HuH-7.5 (cell line): Measurements from ENCODE around the gene SPP1.

Experiments
- DNase-seq: peaks from one replicate; pipeline ENCODE4 v3.0.0; 2011; ENCODE audit warnings: low spot score

SPP1 gene

DNA sequence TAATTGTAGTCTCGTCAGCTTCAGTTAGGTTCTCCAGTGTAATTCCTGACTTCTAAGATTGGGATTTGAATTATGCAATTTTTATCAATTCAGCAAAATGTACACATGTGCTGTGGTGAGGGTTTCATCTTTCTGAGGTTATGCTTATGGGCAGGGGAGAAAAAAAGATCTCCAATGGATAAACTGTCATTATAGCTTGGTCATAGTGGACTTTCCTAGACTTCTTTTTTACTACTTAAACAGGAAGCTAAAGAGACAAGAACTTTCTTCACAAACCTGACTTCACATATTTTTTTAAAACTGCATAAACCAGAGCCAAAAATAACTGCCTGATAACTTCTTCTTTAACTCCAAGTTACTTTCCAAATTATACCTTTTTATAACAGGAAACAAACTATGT, 21.7 kb upstream of the SPP1 start:
- no peak for DNase-seq

GRCh38 chr4:87956501-87956900, 19.0 kb upstream of the SPP1 start:
- no peak for DNase-seq

- DNase-seq, result no peak
Observed at GRCh38 chr4:87957061-87957460, 18.5 kb upstream of the SPP1 start.

- DNase-seq, result no peak
Observed at GRCh38 chr4:87961993-87962392, 13.5 kb upstream of the SPP1 start.

DNA sequence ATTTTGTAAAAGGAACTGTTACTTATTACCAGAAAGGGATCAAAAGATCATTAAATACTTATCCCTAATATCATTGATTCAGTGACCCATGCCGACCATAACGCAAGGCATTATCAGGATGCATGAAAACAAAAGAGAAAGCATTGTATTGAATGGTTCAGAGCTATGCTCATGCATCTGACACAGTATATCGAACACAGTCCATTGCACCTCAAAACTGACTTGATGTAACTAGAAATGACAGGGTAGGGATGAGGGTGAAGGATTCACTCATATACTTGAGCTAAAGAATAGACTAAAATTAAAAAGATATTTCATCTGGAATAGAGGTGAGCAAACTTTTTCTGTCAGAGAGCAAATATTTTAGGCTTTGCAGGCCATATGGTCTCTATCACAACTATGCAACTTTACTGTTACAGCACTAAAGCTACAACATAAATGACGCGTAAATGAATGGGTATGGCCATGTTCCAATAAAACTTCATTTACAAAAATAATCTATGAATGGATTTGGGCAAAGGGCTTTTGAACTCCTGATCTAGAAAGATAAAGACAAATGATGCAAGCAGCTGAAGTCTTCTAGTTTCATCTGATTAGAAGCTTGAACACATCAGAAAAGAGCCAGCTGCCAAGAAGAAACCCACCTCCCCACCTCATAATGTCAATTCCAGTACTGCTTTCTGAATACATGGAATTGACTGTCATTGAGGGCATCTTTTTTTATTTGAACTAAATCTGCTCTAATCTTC, 12.9 kb upstream of the SPP1 start:
- DNase-seq, result no peak

DNA sequence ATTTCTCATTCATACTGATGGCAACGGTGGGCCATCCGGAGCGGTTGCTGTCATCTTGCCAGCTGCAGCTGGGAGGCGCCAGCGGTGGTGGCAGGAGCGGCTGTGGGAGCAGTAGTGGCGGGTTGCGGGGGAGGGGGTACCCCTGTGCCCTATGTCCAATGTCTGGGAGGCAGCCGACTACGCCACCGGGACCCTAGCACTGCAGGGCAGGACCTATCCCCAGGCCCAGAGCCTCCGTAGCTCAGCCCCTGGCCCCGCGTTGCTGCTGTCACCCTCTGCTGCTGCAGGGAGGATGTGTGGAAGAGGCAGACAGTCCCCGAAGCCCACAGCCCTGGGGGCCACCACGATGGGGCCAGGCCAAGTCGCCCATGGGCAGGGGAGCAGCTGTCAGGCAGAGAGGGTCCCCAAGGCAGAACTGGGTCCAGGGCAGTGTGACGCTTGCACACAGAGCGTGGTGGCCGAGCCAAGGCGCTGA, 10.0 kb upstream of the SPP1 start:
- DNase-seq, result no peak

DNA sequence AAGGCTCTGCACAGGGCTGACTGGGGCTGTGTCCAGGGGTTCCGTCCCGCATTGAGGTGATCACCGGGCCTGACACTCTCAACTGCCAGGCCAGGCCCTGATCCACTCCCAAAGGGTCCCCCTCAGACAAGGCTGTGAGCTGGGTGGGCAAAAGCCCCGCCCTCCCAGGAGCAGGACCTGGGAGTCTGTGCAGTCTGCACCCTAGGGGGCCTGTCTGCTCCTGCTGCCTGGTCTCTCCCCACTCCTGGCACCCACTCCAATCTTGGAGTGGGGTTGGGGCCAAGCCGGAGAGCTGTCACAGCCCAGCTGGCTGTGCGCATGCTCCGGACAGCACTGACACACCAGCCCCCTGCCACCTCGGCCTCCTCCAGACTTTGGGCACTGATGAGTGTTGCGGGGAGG, 9.4 kb upstream of the SPP1 start:
- DNase-seq, result no peak

DNA sequence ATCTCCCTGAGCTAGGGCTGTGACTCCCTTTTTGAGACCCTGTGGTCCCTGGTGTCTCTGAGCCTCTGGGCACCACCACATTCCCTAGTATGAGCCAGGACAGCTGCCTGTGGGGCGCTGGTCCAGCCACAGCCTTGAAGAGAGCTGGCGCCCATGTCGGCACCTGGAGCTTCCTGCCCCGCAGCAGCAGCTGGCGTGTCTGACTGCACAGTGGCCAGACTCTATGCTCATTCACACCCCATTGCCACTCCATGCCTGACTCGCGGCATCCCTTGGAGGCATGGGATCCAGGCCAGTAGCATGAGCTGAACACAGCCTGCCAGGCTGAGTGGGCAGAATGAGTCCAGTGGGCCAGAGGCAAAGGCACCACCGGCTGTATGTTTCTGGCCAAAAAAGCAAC, 8.3 kb upstream of the SPP1 start:
- no peak for DNase-seq

GRCh38 chr4:87970121-87970520, 5.4 kb upstream of the SPP1 start:
- DNase-seq, result no peak

DNA sequence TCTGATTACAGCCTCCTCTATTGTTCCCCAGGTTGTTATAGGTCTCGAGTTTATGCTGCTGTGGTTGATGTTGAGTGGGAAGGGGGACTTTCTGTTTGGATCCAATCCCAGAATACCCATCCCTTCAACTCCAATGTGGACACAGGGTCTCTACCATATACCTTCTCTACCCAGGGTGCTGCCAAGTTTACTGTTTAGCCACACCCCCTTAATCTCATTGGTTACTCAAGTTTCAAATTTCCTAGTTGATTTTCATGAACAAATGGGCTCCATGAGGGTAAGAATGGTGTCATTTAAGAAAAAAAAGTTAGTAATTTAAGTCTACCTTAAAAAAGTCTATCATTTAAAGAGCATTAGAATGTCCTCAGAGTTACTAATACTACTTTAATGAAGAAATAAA, 3.6 kb upstream of the SPP1 start:
- DNase-seq, result no peak

- DNase-seq, result peak; percentile 23
Observed at GRCh38 chr4:87973283-87974169, 2.0 kb upstream of the SPP1 start.

- DNase-seq, result no peak
Observed at GRCh38 chr4:87974856-87975462, 555 bp upstream of the SPP1 start.

GRCh38 chr4:87977521-87978278, 2.2 kb downstream of the SPP1 start:
- no peak for DNase-seq

DNA sequence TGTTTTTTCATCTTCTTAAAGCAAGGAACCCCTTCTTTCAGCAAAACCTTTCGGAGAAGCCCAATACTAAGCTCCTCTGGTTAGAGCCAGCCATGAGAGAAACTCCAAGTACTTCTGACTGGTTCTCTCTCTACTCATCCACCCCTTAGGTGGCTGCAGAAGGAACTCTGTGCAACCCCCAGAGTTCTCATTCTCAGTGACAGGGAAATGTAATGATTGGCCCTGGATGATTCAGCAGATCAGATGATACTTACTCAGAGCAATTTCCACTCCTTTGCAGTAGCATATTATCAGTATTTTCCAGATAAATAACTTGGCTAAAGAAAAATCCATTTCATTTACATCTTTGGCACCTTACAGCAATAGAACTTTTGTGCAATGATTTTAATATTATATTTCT, 3.2 kb downstream of the SPP1 start:
- DNase-seq, result no peak

DNA sequence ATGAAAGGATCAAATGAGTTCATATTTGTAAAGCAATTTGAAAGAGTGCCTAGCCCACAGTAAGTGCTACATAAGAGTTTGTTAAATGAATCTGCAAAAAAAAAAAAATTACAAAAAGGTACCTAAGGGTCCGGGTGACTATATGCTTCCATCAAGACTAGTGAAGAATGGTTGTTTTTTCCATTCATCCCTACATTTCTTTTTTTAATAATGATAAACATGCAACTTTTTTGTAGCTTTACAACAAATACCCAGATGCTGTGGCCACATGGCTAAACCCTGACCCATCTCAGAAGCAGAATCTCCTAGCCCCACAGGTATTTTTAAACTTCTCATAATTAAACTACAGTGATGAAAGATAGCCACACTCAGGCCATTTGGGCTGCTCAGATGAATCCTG, 4.3 kb downstream of the SPP1 start:
- no peak for DNase-seq

DNA sequence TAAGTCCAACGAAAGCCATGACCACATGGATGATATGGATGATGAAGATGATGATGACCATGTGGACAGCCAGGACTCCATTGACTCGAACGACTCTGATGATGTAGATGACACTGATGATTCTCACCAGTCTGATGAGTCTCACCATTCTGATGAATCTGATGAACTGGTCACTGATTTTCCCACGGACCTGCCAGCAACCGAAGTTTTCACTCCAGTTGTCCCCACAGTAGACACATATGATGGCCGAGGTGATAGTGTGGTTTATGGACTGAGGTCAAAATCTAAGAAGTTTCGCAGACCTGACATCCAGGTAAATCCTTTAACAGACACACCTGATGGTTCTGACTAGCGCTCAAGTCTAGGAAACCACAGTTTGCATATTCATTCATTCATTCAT, 6.0 kb downstream of the SPP1 start:
- no peak for DNase-seq

- no peak for DNase-seq
Observed at GRCh38 chr4:87982036-87982435, 6.5 kb downstream of the SPP1 start.

GRCh38 chr4:87982446-87983010, 7.0 kb downstream of the SPP1 start:
- no peak for DNase-seq

- no peak for DNase-seq
Observed at GRCh38 chr4:87983996-87984395, 8.5 kb downstream of the SPP1 start.

DNA sequence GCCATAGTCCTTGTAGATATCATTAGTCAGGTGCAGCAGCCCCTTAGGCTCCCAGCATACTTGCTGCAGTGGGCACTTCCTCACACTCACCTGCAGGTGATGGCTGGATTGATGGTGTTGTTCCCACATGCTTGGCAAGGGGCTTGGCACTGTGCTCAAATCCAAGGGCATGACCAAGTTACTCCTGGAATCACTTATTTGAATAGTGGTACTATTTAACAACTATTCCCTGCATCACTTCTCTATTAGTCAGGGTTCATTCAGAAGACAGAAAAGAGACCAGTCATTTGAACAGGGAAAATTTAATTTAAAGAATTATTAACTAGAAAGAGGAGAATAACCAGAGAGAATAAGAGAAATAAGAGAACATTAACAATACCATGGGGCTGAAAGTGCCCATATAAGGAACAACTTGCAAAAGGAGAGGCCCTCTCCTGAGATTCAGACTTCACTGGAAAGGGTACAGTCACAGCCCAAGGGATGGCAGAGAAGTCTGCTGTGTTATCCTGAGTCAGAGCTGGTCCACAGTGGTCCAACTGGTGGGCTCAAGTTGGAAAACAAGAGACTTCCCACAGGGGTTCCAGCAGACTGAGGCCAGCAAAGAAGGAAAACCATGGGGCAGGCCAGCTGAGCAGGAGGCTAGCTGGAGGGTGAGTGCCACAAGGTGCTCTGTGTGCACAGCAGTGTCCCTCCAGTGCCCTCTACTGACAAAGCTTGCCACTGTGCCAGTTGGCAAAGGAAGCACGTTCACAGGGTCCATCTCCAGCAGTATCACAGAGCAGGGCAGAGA, 9.8 kb downstream of the SPP1 start:
- DNase-seq, result peak; percentile 15

GRCh38 chr4:87985887-87986200, 10.3 kb downstream of the SPP1 start:
- DNase-seq, result no peak
